Caco-2 (cell line): Measurements from ENCODE around the gene MYCBP2. TPM values are rescaled to one million over a fixed set of nuclear protein-coding genes. Genes with fewer than 3 reads are reported as not detected.
"Not testable (repeated sequence)": the region's sequence is repeated elsewhere in the genome, so short reads cannot be mapped to it uniquely, and the experiment has no call there.

Experiments used
- BruUV-seq: library from RNA; stranded (reverse); fragments of 400-500 nt; replicated peaks from 2 replicates; lab custom pipeline; 2021; lab: Mats Ljungman, UMichigan
- CTCF ChIA-PET: fragments of 300-600 bp; sonication (Branson Sonifier 250); formaldehyde crosslinking; loops from one replicate; lab custom pipeline; 2022; ENCODE audit warnings: antibody characterized with exemption; lab: Charles Lee
- POLR2A ChIA-PET: fragments of 300-600 bp; sonication (Branson Sonifier 250); formaldehyde crosslinking; loops from one replicate; lab custom pipeline; 2022; ENCODE audit warnings: antibody characterized with exemption; lab: Charles Lee
- DNase-seq, 2 experiments: peaks; one replicate each; pipeline versions ENCODE4 v3.0.0 to v3.0.0-alpha.2; 2020 to 2022
- H3K27me3 ChIP-seq: replicated peaks from 2 replicates; pipeline ENCODE4 v1.6.0; 2011; ENCODE audit warnings: low read length; ENCODE audit not compliant: control insufficient read depth, insufficient read depth
- H3K36me3 ChIP-seq: 2 replicates; pipeline ENCODE4 v1.5.1; 2011; ENCODE audit warnings: low read length; ENCODE audit not compliant: control insufficient read depth, insufficient read depth
- H3K4me1 ChIP-seq: fragments of 250-450 bp; sonication (Bioruptor Pico); 2 replicates; pipeline ENCODE4 v1.5.1; 2020; ENCODE audit warnings: mild to moderate bottlenecking
- H3K4me3 ChIP-seq: 2 replicates; pipeline ENCODE4 v1.5.1; 2011; ENCODE audit warnings: low read depth, mild to moderate bottlenecking, control low read depth, low read length
- H3K9me3 ChIP-seq: fragments of 250-450 bp; sonication (Bioruptor Pico); 2 replicates; pipeline ENCODE4 v1.5.1; 2020; ENCODE audit warnings: mild to moderate bottlenecking, moderate library complexity
- H3K27ac Mint-ChIP-seq: one replicate; pipeline ENCODE4 v1.8.0; 2022; ENCODE audit warnings: mixed read lengths; ENCODE audit not compliant: unreplicated experiment
- H3K27me3 Mint-ChIP-seq: one replicate; pipeline ENCODE4 v1.8.0; 2022; ENCODE audit warnings: mixed read lengths; ENCODE audit not compliant: insufficient read depth, unreplicated experiment
- H3K36me3 Mint-ChIP-seq: one replicate; pipeline ENCODE4 v1.8.0; 2022; ENCODE audit warnings: mild to moderate bottlenecking, mixed read lengths; ENCODE audit not compliant: insufficient read depth, unreplicated experiment
- H3K4me1 Mint-ChIP-seq: one replicate; pipeline ENCODE4 v1.8.0; 2022; ENCODE audit warnings: low read depth, mixed read lengths; ENCODE audit not compliant: unreplicated experiment
- H3K4me3 Mint-ChIP-seq: one replicate; pipeline ENCODE4 v1.8.0; 2022; ENCODE audit warnings: mild to moderate bottlenecking, moderate library complexity, mixed read lengths; ENCODE audit not compliant: unreplicated experiment
- H3K9me3 Mint-ChIP-seq: one replicate; pipeline ENCODE4 v1.8.0; 2022; ENCODE audit warnings: mixed read lengths; ENCODE audit not compliant: unreplicated experiment
- intact Hi-C: fragments of 100-400 bp; cut with micrococcal nuclease; formaldehyde crosslinking; loops from one replicate; pipeline ENCODE4 v1.10.0; 2022; ENCODE audit not compliant: unreplicated experiment
- total RNA-seq: library from RNA; stranded (reverse); gene quantifications from 2 replicates; pipeline ENCODE4 v1.2.3, GENCODE V29; 2022
- TF ChIP-seq, protein P1 (sequence below), 2 experiments: fragments of 200-600 bp in 1 of 2; IDR thresholded peaks; 1 replicate in 1 of 2; 2 replicates in 1 of 2; pipeline versions ENCODE4 v1.5.1 to v1.8.0; 2011 to 2022; ENCODE audit warnings: antibody characterized with exemption in 1 of 2, control low read depth in 1 of 2, inconsistent platforms in 1 of 2, low read depth in 1 of 2, low read length in 1 of 2, mild to moderate bottlenecking in 1 of 2, moderate library complexity in 1 of 2; ENCODE audit not compliant: insufficient read depth in 1 of 2, severe bottlenecking in 1 of 2, unreplicated experiment in 1 of 2

The MYCBP2 gene
- total RNA-seq, 1 experiment from 2014 or later: 41.3 TPM

DNA sequence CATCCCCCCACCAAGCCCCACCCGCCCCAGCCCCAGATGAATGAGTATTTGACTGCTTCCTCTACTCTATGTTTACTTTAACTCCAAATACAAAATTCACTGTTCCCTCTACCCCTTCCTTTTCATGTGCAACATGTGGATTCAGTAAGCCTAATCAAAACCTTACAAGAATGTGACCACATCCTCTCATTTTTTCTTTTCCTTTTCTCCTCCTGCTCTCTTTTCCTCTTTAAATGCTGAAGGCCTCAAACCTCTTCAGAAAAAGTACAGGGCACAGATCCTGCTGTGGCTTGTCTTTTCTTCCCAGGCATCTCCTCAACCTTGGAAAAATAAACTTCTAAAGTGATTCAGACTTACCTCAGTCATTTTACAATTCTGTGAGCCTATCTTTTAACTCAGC lies 119.0 kb downstream of the MYCBP2 start:
- Histone ChIP-seq H3K4me3 (no peak overlapping the region), H3K4me1 (no peaks in the 10 kb centered on the region), H3K27me3 (no peaks in the 10 kb centered on the region), H3K9me3 (no peaks in the 10 kb centered on the region), H3K36me3 (no peaks in the 10 kb centered on the region)
- Mint-ChIP-seq H3K27ac (no peak overlapping the region), H3K9me3 (no peaks in the 10 kb centered on the region), H3K36me3 (peaks cover 5% of the 10 kb centered on the region), H3K4me3 (no peak overlapping the region), H3K4me1 (no peaks in the 10 kb centered on the region), H3K27me3 (no peaks in the 10 kb centered on the region)
- BruUV-seq: no TSS peak
- intact Hi-C loops: no loop called here
- TF ChIP-seq, protein P1, sequence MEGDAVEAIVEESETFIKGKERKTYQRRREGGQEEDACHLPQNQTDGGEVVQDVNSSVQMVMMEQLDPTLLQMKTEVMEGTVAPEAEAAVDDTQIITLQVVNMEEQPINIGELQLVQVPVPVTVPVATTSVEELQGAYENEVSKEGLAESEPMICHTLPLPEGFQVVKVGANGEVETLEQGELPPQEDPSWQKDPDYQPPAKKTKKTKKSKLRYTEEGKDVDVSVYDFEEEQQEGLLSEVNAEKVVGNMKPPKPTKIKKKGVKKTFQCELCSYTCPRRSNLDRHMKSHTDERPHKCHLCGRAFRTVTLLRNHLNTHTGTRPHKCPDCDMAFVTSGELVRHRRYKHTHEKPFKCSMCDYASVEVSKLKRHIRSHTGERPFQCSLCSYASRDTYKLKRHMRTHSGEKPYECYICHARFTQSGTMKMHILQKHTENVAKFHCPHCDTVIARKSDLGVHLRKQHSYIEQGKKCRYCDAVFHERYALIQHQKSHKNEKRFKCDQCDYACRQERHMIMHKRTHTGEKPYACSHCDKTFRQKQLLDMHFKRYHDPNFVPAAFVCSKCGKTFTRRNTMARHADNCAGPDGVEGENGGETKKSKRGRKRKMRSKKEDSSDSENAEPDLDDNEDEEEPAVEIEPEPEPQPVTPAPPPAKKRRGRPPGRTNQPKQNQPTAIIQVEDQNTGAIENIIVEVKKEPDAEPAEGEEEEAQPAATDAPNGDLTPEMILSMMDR (IDR thresholded peaks at IDR 0.05; ENCODE audit: insufficient read depth in 1 of 2, low read depth in 1 of 2, low read length in 1 of 2, severe bottlenecking in 1 of 2, unreplicated experiment in 1 of 2): no peak
- POLR2A ChIA-PET: no interaction called here
- no peak for DNase-seq
- CTCF ChIA-PET: no interaction called here

DNA sequence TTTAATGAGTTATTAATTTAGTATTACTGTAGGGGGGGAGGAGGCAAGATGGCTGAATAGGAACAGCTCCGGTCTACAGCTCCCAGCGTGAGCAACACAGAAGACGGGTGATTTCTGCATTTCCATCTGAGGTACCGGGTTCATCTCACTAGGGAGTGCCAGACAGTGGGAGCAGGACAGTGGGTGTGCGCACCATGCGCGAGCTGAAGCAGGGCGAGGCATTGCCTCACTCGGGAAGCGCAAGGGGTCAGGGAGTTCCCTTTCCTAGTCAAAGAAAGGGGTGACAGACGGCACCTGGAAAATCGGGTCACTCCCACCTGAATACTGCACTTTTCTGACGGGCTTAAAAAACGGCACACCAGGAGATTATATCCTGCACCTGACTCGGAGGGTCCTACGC lies 127.9 kb downstream of the MYCBP2 start:
- POLR2A ChIA-PET, H3K9me3 Mint-ChIP-seq, CTCF ChIA-PET, H3K27me3 Mint-ChIP-seq, H3K4me1 Mint-ChIP-seq, H3K36me3 ChIP-seq, H3K27me3 ChIP-seq, H3K4me1 ChIP-seq, BruUV-seq, intact Hi-C loops, H3K4me3 Mint-ChIP-seq, H3K4me3 ChIP-seq, DNase-seq, H3K36me3 Mint-ChIP-seq, H3K9me3 ChIP-seq, H3K27ac Mint-ChIP-seq: not testable (repeated sequence)

DNA sequence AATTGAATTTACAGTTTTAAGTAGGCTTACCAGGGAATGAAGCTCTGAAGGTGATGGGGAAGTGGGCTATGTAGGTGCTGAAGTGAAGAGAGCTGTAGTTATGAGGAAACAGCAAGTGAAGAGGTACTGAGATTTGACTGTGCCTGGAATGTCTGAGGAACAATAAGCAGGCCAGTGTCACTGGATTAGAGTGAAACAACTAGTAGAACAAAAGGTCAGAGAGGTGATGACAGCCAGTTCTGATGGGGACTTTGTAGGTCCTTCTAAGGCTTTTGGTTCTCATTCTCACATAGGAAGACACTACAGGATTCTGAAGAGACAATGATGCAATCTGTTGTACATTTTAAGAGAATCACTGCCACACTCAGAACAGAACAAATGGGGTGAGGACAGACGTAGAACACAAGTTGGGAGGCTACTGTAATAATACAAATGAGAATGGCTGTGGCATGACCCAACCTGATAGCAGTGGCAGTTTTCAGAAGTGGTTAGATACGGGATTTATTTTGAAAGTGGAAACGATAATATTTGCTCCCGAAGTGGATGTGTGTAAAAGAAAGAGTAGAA lies 130.8 kb downstream of the MYCBP2 start:
- TF ChIP-seq, protein P1 (IDR thresholded peaks at IDR 0.05; ENCODE audit: insufficient read depth in 1 of 2, low read depth in 1 of 2, low read length in 1 of 2, severe bottlenecking in 1 of 2, unreplicated experiment in 1 of 2): no peak
- no peaks in the 10 kb centered on the region; the same call in 1 of the 2 replicates for H3K36me3 ChIP-seq
- no peak overlapping the region for H3K4me3 ChIP-seq
- Mint-ChIP-seq H3K27ac (no peak overlapping the region), H3K4me3 (no peak overlapping the region), H3K9me3 (no peaks in the 10 kb centered on the region), H3K36me3 (no peaks in the 10 kb centered on the region), H3K27me3 (no peaks in the 10 kb centered on the region), H3K4me1 (no peaks in the 10 kb centered on the region)
- CTCF ChIA-PET: no interaction called here
- no peak for DNase-seq
- POLR2A ChIA-PET: no interaction called here
- no peaks in the 10 kb centered on the region for H3K27me3 ChIP-seq
- intact Hi-C loops: no loop called here
- no TSS peak for BruUV-seq
- H3K4me1 ChIP-seq: no peaks in the 10 kb centered on the region
- H3K9me3 ChIP-seq: no peaks in the 10 kb centered on the region
